Thyroid gland (tissue), 4 donors: Measurements from ENCODE around the gene TYW1B.
"Not testable (repeated sequence)": the region's sequence is repeated elsewhere in the genome, so short reads cannot be mapped to it uniquely, and the experiment has no call there.

ENCODE experiments used
- CTCF ChIP-seq, 6 experiments: fragments of 200-600 bp in 3 of 6; fragments of 450-650 bp in 3 of 6; sonication (generic) in 3 of 6; IDR thresholded peaks; one replicate each; pipeline ENCODE4 v1.5.1; 2016 to 2019; ENCODE audit warnings: antibody characterized with exemption in 6 of 6, mild to moderate bottlenecking in 2 of 6, inconsistent platforms in 1 of 6, moderate library complexity in 1 of 6
- POLR2A ChIP-seq, 2 donors: fragments of 450-650 bp; IDR thresholded peaks; one replicate each; pipeline ENCODE4 v1.6.1; 2017; ENCODE audit warnings: antibody characterized with exemption in 2 of 2, mild to moderate bottlenecking in 2 of 2, moderate library complexity in 1 of 2

GRCh38 chr7:72817661-72818060 is 10.3 kb downstream of the TYW1B start:
- not testable (repeated sequence) for TF ChIP-seq CTCF, POLR2A (IDR thresholded peaks at IDR 0.05)
